K562 (cell line): ENCODE measurements around the gene MRPS18B. TPM values are rescaled to one million over a fixed set of nuclear protein-coding genes. Genes with fewer than 3 reads are reported as not detected.

Experiments used
- ARID2 ChIP-seq: fragments of 450-650 bp; IDR thresholded peaks from 2 replicates; pipeline ENCODE4 v1.6.1; 2017; ENCODE audit warnings: antibody characterized with exemption, mild to moderate bottlenecking
- ELF2 ChIP-seq: fragments of 250-450 bp; sonication (Bioruptor Pico); IDR thresholded peaks from 2 replicates; pipeline ENCODE4 v1.5.0; 2021; ENCODE audit warnings: mild to moderate bottlenecking
- GABPB2 ChIP-seq: fragments of 250-450 bp; sonication (Bioruptor Pico); conservative IDR thresholded peaks from 2 replicates; pipeline ENCODE4 v1.5.1; 2021; ENCODE audit warnings: mild to moderate bottlenecking
- HNRNPH1 ChIP-seq: fragments of 200-400 bp; formaldehyde crosslinking; optimal IDR thresholded peaks from 2 replicates; pipeline ENCODE3; 2017; ENCODE audit warnings: low read depth, mild to moderate bottlenecking, low read length, moderate library complexity
- HSF4 ChIP-seq: fragments of 250-450 bp; sonication (Bioruptor Pico); IDR thresholded peaks from 2 replicates; pipeline ENCODE4 v2.1.2; 2022; ENCODE audit warnings: mild to moderate bottlenecking, moderate library complexity, borderline replicate concordance
- KDM2B ChIP-seq: fragments of 250-450 bp; sonication (Bioruptor Pico); IDR thresholded peaks from 2 replicates; pipeline ENCODE4 v1.8.0; 2021; ENCODE audit warnings: mild to moderate bottlenecking, moderate library complexity
- MIER1 ChIP-seq: fragments of 450-650 bp; IDR thresholded peaks from 2 replicates; pipeline ENCODE4 v1.6.1; 2016; ENCODE audit warnings: antibody characterized with exemption, mild to moderate bottlenecking, low read depth
- NFATC3 ChIP-seq: fragments of 450-650 bp; IDR thresholded peaks from 2 replicates; pipeline ENCODE4 v1.6.1; 2017; ENCODE audit warnings: mild to moderate bottlenecking
- RBM22 ChIP-seq: fragments of 200-400 bp; formaldehyde crosslinking; IDR thresholded peaks from 2 replicates; pipeline ENCODE4 v1.6.1; 2018; ENCODE audit warnings: low read length, low read depth; ENCODE audit not compliant: poor library complexity, severe bottlenecking
- RBM34 ChIP-seq: fragments of 200-400 bp; formaldehyde crosslinking; IDR thresholded peaks from 2 replicates; pipeline ENCODE4 v1.6.1; 2018; ENCODE audit warnings: low read length, borderline replicate concordance; ENCODE audit not compliant: insufficient read depth
- RNF219 ChIP-seq: fragments of 250-450 bp; sonication (Bioruptor Pico); IDR thresholded peaks from 2 replicates; pipeline ENCODE4 v1.5.0; 2022; ENCODE audit warnings: mild to moderate bottlenecking
- SMARCB1 ChIP-seq: IDR thresholded peaks from 2 replicates; pipeline ENCODE4 v1.6.1; 2011; ENCODE audit warnings: improper control_type of control experiment, low read depth; ENCODE audit not compliant: insufficient read length
- SNRNP70 ChIP-seq: fragments of 200-400 bp; formaldehyde crosslinking; optimal IDR thresholded peaks from 2 replicates; pipeline ENCODE3; 2017; ENCODE audit warnings: low read depth, low read length
- SREBF1 ChIP-seq: fragments of 150-350 bp; IDR thresholded peaks from 2 replicates; pipeline ENCODE4 v1.6.1; 2014; ENCODE audit warnings: antibody characterized with exemption, low read depth, low read length, borderline replicate concordance
- THAP12 ChIP-seq: fragments of 250-450 bp; sonication (Bioruptor Pico); IDR thresholded peaks from 2 replicates; pipeline ENCODE4 v1.9.0; 2021; ENCODE audit warnings: mild to moderate bottlenecking, inconsistent platforms
- ZBTB9 ChIP-seq: fragments of 450-650 bp; formaldehyde crosslinking; IDR thresholded peaks from 2 replicates; pipeline ENCODE4 v1.4.0; 2020; ENCODE audit warnings: mild to moderate bottlenecking, moderate library complexity
- ZFX ChIP-seq: sonication (generic); formaldehyde crosslinking; IDR thresholded peaks from 2 replicates; pipeline ENCODE4 v1.8.0; 2022; ENCODE audit warnings: mild to moderate bottlenecking, missing genetic modification reagents, moderate library complexity
- ZNF143 ChIP-seq: sonication (generic); formaldehyde crosslinking; IDR thresholded peaks from 2 replicates; pipeline ENCODE4 v1.9.0; 2022; ENCODE audit warnings: mild to moderate bottlenecking, missing genetic modification reagents
- ZNF224 ChIP-seq: sonication (generic); formaldehyde crosslinking; IDR thresholded peaks from 2 replicates; pipeline ENCODE4 v1.8.0; 2022; ENCODE audit warnings: mild to moderate bottlenecking, missing genetic modification reagents
- ZNF740 ChIP-seq, 3 experiments: fragments of 200-800 bp in 1 of 3; sonication (Bioruptor generic) in 1 of 3; sonication (generic) in 1 of 3; formaldehyde crosslinking in 1 of 3; IDR thresholded peaks; 2 replicates each; pipeline versions ENCODE4 v1.6.1 to v1.8.0; 2016 to 2022; ENCODE audit warnings: mild to moderate bottlenecking in 2 of 3, missing compliant biosample characterization in 2 of 3, missing genetic modification characterization in 2 of 3, missing genetic modification reagents in 1 of 3
- ZNF79 ChIP-seq: fragments of 250-450 bp; sonication (Bioruptor Pico); IDR thresholded peaks from 2 replicates; pipeline ENCODE4 v1.4.0; 2020; ENCODE audit warnings: low read depth, mild to moderate bottlenecking, moderate library complexity
- polyA plus RNA-seq, 8 experiments: library from polyadenylated mRNA; depleted of rRNA in 4 of 8; stranded (reverse) in 5 of 8; unstranded in 3 of 8; fragments of >200 nt; fragmentation: Nextera tagmentation in 2 of 8; fragmentation: Illumina TruSeq in 1 of 8; extraction: Ambion mirVana in 2 of 8; extraction: Trizol in 1 of 8; gene quantifications; 2 replicates each; pipeline versions ENCODE4 v1.2.1 to v1.2.3, GENCODE V29; 2011 to 2014; ENCODE audit warnings: inconsistent platforms in 1 of 8, missing spikeins in 1 of 8
- total RNA-seq, 7 experiments: library from RNA; depleted of rRNA in 6 of 7; stranded (reverse); fragments of >200 nt in 6 of 7; fragmentation: Illumina TruSeq in 2 of 7; extraction: Trizol in 2 of 7; gene quantifications; 2 replicates each; pipeline versions ENCODE4 v1.2.1 to v1.2.3, GENCODE V29; 2011 to 2021; ENCODE audit warnings: low replicate concordance in 1 of 7

Gene MRPS18B
- total and polyA plus RNA-seq, 9 of the 15 experiments (the other 6 are each of a cell fraction or from before 2014, with no cell fraction given), result 132 to 383 (median 178) TPM

- TF ChIP-seq RNF219 (CRISPR knock-in tag), result no peak
- no peak for TF ChIP-seq ZNF79 (CRISPR knock-in tag)
- TF ChIP-seq RBM34, result no peak
- TF ChIP-seq ZBTB9 (CRISPR knock-in tag), result peak; percentile 82
- TF ChIP-seq THAP12 (CRISPR knock-in tag), result no peak
- no peak for TF ChIP-seq SNRNP70
- no peak for TF ChIP-seq SMARCB1
- 0 out of 2 replicates have a peak, but pooled peaks have one; percentile 59 for TF ChIP-seq NFATC3
- TF ChIP-seq SREBF1, result no peak
- peak; percentile 58; the same call in 1 of the 2 replicates for TF ChIP-seq ZNF143
- TF ChIP-seq ZNF740 (CRISPR knock-in tag; IDR thresholded peaks at IDR 0.05), result peak; percentile 29; the same call in 1 of the 2 replicates
- TF ChIP-seq ZNF740 (tag; IDR thresholded peaks at IDR 0.05), result no peak
- no peak for TF ChIP-seq GABPB2 (CRISPR knock-in tag)
- TF ChIP-seq HSF4 (CRISPR knock-in tag), result no peak
- no peak for TF ChIP-seq HNRNPH1
- TF ChIP-seq ELF2 (CRISPR knock-in tag), result peak; percentile 85
- no peak for TF ChIP-seq ZNF224
- peak; percentile 95 for TF ChIP-seq RBM22
- TF ChIP-seq ZFX (CRISPR knock-in tag), result peak; percentile 91
- TF ChIP-seq KDM2B (CRISPR knock-in tag), result no peak
- no peak for TF ChIP-seq MIER1
- no peak for TF ChIP-seq ARID2
Observed at GRCh38 chr6:30672445-30673253, 55.0 kb downstream of the MRPS18B start, which contains the start of gene DHX16 (continued).
